GM04503 (cell line): ENCODE results near the gene FIBIN.
"Not testable (repeated sequence)": the region's sequence is repeated elsewhere in the genome, so short reads cannot be mapped to it uniquely, and the experiment has no call there.

Source experiments
- DNase-seq: peaks from one replicate; pipeline ENCODE4 v3.0.0-alpha.2; 2012; ENCODE audit warnings: low read depth

Gene FIBIN

DNA sequence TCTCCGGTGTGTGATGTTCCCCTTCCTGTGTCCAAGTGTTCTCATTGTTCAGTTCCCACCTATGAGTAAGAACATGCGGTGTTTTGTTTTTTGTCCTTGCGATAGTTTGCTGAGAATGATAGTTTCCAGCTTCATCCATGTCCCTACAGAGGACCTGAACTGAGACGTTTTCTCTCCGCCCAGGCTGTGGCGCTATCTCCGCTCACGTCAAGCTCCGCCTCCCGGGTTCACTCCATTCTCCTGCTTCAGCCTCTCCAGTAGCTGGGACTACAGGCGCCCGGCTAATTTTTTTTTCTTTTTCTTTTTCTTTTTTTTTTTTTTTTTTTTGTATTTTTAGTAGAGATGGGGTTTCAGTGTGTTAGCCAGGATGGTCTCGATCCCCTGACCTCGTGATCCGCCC lies 16.7 kb upstream of the FIBIN start:
- not testable (repeated sequence) for DNase-seq

DNA sequence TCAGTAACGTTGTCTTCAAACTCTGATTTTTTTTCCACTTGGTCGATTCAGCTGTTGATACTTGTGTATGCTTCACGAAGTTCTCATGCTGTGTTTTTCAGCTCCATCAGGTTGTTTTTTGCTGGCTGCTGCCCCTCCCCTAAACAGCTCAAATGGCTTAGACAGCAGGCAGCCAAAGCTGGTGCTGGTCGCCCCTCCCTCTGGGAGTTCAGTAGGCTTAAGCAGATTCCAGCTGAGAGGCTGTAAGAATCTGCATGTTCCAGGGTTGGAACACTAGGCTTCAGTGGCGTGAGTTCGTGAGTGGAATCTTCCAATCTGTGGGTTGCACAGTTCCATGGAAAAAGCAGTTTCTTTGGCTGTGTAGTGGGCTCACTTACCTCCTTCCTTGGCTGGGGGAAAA lies 10.3 kb upstream of the FIBIN start:
- DNase-seq, result no peak

DNA sequence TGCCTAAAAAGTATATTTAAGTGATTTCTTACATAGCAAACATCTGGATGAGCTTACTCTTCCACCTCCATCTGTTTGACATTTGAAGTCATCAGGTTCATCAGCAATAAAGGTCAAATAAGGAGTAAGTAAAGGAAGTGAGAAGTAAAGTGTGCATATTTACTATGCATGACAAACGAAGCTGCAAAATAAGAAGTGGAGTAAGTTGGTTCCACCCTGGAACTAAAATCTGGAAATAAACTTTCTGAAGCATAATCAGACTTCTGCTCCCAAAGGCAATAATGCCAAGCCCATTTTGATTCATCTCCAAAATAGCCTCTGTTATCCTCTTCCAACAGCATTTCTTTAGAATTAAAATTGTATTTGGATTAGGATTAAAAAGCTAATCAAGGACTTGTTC lies 8.4 kb upstream of the FIBIN start:
- DNase-seq, result no peak

DNA sequence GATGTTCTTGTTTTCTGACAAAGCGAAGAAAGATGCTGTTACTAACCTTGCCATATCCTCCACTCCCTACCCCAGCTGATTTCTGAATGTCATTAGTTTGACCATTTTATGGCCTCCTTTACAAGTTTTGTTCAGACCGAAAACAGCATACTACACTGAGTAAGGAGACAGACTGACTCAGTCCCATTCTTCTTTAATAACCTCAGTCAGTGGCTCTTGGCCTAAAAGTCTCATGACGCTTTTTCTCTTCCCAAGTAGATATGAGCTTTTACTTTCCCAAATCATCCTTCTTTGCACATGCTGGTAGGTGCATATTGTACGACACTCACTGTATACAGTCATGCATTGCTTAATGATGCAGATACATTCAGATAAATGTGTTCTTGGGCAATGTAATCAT lies 8.0 kb upstream of the FIBIN start:
- DNase-seq, result peak; percentile 71

DNA sequence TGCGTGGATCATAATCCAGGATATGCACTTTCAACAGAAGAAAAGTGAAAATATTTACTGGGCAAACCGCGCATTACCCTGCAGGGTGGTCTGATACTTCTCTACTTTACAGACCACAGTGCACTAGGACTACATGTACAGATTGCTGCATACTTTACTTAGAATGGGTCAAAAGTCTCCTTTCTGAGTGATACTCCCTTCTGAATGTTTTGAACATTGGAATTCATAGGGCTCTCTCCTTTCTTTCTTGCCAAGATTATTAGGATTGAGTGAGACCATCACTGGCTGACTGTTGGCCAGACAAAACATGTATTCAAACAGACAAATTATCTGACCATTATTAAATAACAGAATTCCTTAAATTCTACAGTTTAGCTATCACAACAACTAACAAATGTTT lies 6.6 kb upstream of the FIBIN start:
- no peak for DNase-seq

DNA sequence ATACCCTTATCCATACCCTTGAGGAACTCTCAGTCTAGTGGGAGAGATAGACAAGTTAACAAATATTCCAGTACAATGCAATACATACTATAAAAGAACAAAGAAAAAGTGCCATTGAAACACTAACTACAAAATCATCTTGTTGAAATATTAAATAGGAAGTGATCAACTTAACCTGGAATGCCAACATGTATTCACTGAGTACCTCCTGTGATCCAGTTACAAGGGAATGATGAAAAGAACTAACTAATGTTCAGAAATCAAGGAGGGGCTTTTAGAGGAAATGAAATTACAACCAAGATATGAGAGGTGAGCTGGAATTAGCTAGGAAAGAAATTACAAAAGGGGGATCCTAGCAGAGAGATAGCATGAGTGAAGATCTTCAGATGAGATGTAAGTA lies 6.2 kb upstream of the FIBIN start:
- no peak for DNase-seq

DNA sequence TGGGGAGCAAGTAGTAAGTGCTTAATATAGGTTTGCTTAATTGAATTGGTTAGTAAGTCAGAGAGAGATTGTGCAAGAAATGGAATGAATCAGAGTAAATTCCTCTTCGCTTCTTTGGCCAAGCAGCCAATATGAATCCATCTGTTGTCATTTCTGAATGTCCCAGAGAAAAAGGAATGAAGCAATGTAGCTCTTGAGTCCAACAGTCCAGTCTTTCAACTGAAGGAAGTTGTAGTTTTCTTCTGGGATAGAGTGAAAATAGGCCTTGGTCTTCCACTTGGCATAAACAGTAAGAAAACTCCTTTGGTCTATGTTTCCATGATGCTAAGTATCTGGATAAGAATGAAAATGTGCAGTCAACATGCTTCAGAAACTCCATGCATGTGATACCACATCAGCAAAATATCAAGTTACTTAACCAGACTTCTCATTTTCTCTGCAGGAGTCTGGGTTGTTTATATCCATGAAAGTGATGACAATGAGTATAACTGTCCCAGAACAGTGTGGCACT lies 1.8 kb upstream of the FIBIN start:
- DNase-seq, result peak; percentile 80

DNA sequence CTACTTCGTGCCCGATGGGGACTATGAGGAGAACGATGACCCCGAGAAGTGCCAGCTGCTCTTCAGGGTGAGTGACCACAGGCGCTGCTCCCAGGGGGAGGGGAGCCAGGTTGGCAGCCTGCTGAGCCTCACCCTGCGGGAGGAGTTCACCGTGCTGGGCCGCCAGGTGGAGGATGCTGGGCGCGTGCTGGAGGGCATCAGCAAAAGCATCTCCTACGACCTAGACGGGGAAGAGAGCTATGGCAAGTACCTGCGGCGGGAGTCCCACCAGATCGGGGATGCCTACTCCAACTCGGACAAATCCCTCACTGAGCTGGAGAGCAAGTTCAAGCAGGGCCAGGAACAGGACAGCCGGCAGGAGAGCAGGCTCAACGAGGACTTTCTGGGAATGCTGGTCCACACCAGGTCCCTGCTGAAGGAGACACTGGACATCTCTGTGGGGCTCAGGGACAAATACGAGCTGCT lies 751 bp downstream of the FIBIN start:
- DNase-seq, result no peak

DNA sequence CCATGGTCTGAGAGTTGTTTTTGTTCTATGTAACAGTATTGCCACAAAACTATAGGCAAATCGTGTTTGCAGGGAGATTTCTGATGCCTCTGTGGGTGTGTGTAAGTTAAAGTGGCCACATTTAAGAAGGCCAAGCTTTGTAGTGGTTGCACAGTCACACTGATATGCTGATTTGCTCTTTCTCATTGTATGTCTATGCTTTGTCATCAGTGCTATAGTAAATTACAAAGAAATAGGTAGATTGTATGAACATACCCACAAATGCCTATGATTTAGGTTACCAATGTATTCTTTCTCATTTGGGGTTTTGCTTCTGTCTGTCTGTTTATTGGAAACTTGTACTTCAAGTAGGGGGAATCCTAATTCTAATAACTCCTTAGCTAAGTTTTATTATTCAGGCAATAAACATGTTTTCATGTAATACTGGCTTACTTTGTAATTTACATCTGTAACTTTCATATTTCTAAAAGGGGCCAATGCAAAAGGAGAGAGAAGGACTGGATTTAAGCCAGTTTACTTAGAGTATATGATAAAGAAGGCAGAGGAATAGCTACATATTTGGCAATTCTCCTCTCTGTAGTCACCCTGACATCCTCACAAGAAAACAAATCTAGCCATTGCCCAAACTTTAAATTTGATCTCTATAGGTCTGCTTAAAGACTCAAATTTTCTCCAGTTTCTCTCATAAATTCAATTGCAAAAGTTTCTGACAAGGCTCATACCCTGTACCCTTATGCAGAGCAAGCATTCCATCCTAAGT lies 2.0 kb downstream of the FIBIN start:
- no peak for DNase-seq

DNA sequence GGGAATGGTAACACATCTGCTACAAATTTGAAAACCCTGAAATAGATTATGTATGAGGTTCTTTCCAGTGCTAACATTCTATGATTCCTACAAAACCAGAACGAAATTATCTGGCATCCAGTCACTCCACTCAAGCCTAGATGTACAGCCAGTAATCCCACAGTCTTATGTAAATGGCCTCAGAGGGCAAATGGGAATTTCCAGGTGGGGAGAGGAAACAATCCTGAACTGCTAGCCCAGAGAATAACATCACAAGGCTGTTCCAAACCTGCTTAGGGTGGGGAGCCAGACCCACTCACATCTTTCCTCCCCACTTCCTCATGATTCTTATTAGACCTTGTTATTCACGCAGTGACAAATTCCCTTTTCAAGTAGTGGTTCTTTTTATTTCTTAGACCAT lies 3.5 kb downstream of the FIBIN start:
- DNase-seq, result no peak

DNA sequence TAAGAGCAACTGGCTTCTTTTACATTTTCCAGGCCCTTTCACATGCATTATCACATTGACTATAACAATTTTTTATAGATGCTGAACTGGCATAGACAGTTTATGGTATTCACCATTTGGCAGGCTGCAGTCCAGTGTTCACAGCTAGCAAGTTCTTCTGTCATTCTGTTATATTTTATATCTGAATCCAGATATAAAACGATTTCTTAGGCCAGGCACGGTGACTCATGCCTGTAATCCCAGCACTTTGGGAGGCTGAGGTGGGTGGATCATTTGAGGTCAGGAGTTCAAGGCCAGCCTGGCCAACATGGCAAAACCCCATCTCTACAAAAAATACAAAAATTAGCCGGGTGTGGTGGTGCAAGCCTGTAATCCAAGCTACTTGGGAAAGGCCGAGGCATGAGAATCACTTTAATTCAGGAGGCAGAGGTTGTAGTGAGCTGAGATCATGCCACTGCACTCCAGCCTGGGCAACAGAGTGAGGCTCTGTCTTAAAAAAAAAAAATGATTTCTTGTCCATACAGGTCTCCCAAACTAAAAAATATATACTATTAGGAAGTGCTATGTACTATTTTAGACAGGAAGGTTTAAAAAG lies 7.3 kb downstream of the FIBIN start:
- DNase-seq, result not testable (repeated sequence)

DNA sequence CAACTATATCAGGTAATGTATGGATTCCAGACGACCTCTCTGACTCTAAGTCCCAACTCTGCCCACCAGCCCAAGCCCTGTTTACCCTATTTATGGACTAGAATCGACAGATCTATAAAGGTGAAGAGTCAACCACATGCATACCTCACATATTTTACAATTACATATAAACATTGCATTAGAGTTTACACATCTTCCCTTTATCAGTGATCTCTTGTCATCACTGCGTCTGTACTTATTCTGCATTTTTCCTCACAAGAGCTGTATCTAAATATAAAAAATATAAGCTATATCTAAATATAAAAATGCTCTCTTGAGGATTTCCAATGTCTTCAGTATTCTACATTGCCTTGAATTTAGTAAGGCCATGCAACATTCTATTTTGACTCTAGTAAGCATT lies 8.5 kb downstream of the FIBIN start:
- no peak for DNase-seq

DNA sequence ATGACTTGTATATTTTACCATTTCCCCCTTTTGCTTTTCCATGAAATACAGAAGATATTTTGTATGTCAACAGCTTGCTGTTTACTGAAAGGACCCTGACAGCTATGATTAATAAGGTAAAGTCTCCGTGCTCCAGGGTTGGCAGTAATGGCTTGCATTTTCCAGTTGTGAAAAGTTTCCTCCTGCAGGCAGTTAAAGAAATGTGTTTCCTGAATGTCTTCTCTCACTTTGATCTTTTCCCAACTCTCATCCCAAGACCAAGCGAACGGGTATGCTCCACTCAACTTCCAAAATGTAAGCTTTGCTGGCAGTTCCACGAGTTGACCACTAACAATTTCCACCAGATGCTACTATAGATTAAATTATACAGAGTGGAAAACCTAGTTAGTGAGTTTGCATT lies 8.9 kb downstream of the FIBIN start:
- DNase-seq, result no peak

DNA sequence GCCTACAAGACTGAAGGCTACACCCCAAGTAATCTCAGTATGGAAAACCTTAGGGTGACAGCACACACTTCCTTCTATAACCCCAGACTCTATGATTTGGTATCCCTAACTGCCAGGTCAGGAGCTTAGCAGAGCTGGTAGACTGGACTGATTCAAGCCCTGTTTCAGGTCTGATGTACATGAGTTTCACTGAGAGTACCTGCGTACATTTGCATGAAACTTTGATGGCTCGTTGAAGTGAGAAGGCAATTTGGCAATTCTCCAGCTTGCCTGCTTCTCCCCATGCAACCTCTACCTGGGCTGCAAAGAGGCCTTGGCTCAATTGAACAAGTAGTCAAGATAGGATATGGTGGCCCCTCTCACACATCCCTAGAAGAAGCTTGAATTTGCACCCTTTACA lies 10.2 kb downstream of the FIBIN start:
- no peak for DNase-seq

DNA sequence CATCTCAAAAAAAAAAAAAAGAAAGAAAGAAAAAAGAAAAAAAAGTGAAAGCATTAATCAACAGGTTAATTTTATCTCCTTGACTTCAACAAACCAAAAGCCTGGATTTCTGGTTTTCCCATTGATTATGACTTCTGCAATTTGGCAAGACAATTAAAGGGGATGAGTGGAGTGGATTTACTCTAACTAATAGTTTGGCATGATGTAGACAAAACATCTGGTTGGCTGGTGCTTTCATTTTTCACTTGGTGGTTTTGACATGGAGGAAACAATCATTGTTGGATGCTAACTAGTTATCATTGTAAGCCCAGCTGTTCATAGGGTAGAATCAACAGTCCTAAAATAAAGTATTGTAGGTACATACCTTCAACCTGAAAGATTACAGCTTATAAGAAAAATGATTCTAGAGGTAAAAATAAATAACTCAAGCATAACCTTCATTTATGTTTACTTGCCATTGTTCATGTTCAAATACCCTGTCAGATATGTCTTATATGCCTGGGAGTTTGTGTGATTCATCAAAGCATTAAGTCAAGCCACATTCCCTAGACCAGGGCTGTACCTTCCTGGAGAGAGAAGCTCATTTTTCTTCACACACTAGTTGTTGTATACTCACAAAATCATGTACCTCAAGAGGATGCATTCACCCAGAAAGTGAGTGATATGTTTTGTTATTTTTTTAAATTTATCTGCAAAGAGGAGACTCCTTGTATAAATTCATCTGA lies 15.1 kb downstream of the FIBIN start:
- DNase-seq, result no peak

DNA sequence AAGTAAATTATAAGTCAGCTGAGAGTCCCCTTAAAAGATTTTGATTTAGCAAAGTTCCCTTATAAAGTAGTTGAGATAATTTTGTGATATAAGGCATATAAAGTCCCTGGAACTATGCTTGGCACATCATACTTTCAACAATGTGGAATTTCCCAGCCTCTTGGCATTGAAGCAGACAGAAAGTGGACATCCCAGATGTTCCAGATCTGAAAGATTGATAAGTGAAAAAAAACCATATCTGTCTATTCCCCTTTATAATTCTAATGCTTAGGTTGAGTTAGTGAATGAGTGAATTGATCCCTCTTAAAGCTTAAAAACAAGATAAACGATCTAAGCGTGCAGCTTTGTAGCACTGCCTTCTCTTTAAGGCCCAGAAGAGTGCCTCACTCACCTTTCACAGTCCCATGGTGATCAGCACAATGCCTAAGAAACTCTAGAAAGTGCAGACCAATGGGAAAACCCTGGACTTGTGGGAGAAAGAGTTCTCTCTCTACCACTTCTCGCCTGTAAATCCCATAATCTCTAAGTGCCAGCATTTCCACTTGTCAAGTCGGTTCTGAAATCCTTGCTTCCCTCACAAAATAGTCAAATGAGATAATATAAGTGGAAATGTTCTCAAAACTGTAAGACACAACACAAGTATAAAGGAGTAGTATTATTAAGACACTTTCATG lies 17.8 kb downstream of the FIBIN start:
- DNase-seq, result no peak

DNA sequence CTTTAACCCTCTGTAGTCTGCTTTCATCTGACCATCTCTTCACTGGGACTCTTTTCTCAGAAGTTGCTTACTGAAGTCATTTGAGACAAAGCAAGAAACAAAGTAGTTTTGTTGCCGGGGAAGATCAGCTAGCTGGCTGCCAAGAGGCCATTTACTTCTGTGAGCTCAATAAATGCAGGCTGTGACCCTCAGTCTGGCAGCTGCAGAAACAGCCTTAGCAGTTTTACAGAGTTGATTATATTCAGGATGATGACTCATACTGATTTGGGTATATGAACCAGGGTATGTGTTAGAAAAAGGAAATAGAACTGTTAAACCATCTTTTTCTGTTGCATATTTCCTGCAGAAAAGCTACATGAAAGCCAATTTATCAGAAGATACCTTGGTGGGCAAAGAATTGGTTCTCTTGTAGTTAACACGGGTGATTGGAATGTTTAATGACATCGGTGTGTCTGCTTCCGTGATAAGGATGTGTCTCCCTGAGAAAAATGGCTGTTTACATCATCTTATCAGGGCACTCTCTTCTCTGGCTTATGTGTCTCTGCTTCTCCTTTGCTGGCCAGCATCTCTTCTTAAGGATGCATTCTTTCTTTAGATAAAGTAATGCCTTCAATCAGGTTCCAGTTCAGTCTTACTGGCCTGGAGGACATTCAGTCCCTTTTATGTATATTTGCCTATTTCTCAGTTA lies 18.5 kb downstream of the FIBIN start:
- DNase-seq, result no peak

DNA sequence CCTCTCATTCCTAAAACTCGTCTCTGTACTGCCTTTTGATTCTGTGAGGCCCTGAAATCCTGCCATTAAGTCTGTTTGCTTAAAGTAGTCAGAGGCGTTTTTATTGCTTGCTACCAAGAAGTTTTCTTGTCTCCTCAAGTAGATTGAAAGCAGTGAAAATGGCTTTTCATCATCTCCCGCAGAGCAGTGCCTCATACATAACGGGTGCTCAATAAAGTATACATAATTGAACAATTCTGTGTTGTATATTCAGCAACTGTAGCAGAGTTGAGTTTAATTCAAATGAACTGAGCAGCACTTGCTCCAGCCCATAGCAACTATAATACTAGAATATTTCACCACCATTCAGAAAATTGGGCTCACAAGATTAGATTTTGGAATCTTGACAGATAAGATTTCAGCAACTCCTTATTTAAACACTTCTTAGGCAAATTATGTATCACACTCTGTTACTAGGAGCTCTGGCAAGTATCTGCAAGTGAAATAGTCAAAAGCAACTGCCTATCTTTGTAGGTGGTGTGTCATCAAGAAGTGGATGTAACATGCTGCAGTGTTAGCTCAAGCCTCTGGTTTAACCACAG lies 20.0 kb downstream of the FIBIN start:
- no peak for DNase-seq

DNA sequence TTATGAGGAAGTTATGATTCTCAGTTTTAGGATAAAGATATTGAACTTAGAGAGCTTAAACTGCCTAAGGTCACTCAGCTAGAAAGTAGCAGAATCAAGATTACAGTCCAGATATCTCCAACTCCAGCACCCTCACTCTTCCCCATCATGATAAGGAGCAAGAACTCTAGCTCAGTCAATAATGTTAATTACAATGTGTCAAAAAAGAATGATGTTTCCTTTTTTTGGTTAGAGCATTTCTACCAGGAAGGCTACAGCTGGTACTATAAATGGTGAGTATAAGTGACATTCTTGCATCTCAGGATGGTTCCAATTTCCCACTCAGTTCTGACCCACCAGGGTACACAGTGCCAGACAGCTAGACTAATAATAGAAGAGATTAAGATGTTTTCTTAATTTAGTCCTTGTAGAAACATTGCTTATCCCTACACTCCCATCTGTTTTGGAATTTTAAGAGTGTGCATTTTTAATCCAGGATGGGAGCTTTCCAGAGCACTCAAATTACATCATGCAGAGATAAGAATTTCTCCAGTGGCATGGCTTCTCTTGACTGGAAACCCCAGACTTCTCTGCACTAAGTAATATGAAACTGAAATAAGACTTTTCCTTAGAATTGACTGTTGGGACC lies 25.1 kb downstream of the FIBIN start:
- no peak for DNase-seq

DNA sequence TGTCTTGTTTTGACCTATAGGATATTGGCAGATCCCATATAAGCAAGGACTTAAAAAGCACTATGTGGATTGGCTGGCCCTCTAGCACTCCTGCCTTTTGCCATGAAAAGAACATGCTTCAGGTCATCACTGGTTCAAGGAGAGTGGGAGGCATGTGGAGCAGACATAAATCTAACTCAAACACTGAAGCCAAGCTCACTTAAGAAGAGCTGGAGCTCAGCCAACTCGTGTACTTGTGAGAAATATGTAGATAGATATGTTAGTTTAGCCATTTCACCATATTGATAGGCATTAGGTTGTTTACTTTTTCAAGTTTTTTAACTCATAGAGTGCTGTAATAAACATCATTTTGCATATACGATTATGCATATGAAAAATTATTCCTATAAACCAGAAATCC lies 26.8 kb downstream of the FIBIN start:
- no peak for DNase-seq

DNA sequence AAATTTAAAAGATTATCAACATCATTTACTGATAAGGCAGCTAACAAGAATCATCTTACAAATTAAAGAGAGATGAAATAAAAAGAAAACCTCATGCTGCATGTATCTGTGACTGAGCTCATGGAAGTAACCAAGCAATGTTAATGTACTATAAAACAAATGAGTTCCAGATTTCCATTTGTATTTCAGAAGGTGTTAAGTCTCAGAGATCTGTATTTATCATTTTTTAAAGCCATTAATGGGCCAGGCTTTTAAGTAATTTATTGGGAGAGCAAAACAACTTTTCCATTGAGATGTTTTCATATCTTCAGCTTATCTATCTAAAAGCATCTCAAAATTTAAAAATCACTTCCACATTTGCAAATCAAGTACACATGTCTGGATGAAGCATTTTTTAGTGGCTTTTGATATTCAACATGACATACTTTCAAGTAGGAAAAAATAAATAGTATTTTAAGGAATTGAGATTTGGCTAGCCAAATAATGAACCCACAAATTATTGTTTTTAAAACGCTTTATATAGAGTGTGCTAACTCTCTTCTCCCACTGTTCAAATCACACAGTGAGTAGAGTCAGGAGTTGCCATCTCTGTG lies 28.8 kb downstream of the FIBIN start:
- DNase-seq, result no peak
